ENCODE results near the gene NTRK3.
"Not testable (repeated sequence)": the region's sequence is repeated elsewhere in the genome, so short reads cannot be mapped to it uniquely, and the experiment has no call there.

Gene NTRK3

GRCh38 chr15:87871731-87872320 lies 384.7 kb downstream of the NTRK3 start:
- no peak for ATAC-seq

GRCh38 chr15:87871258-87871681 lies 385.3 kb downstream of the NTRK3 start:
- ATAC-seq, result no peak

GRCh38 chr15:87866961-87867360 lies 389.6 kb downstream of the NTRK3 start:
- ATAC-seq, result no peak

- ATAC-seq, result no peak
These were observed 393.4 kb downstream of the NTRK3 start for GRCh38 chr15:87863152-87863551.

GRCh38 chr15:87860743-87861142 lies 395.8 kb downstream of the NTRK3 start:
- ATAC-seq, result no peak

- no peak for ATAC-seq
These were observed 397.9 kb downstream of the NTRK3 start for GRCh38 chr15:87858651-87859050.

GRCh38 chr15:87851497-87851896 lies 405.0 kb downstream of the NTRK3 start:
- no peak for ATAC-seq

GRCh38 chr15:87850916-87851315 lies 405.6 kb downstream of the NTRK3 start:
- no peak for ATAC-seq

GRCh38 chr15:87849181-87849580 lies 407.4 kb downstream of the NTRK3 start:
- ATAC-seq, result no peak

- no peak for ATAC-seq
These were observed 408.5 kb downstream of the NTRK3 start for GRCh38 chr15:87848012-87848411.

- ATAC-seq, result no peak
These were observed 409.8 kb downstream of the NTRK3 start for GRCh38 chr15:87846746-87847145.

- no peak for ATAC-seq
These were observed 413.2 kb downstream of the NTRK3 start for GRCh38 chr15:87843312-87843711.

GRCh38 chr15:87841426-87841998 lies 415.0 kb downstream of the NTRK3 start:
- no peak for ATAC-seq

GRCh38 chr15:87835830-87836229 lies 420.7 kb downstream of the NTRK3 start:
- ATAC-seq, result not testable (repeated sequence)

GRCh38 chr15:87833333-87833732 lies 423.2 kb downstream of the NTRK3 start:
- ATAC-seq, result not testable (repeated sequence)

- no peak for ATAC-seq
These were observed 427.0 kb downstream of the NTRK3 start for GRCh38 chr15:87829332-87830050.

GRCh38 chr15:87828608-87829007 lies 427.9 kb downstream of the NTRK3 start:
- no peak for ATAC-seq

GRCh38 chr15:87827131-87827530 lies 429.4 kb downstream of the NTRK3 start:
- ATAC-seq, result no peak

GRCh38 chr15:87826119-87826747 lies 430.3 kb downstream of the NTRK3 start:
- no peak for ATAC-seq

GRCh38 chr15:87818756-87819155 lies 437.8 kb downstream of the NTRK3 start:
- no peak for ATAC-seq

- ATAC-seq, result no peak
These were observed 439.0 kb downstream of the NTRK3 start for GRCh38 chr15:87817553-87817952.

- no peak for ATAC-seq
These were observed 439.7 kb downstream of the NTRK3 start for GRCh38 chr15:87816811-87817210.

GRCh38 chr15:87816016-87816415 lies 440.5 kb downstream of the NTRK3 start:
- no peak for ATAC-seq

Data from activated CD4-positive, CD25-positive, alpha-beta regulatory T cell treated with anti-CD3 and anti-CD28 coated beads, Interleukin-2, amount 50 U/mL, for 24 hours (primary cell).